ENCODE data around the gene OBP2B. TPM values are rescaled to one million over a fixed set of nuclear protein-coding genes. Genes with fewer than 3 reads are reported as not detected.
"Not testable (repeated sequence)": the region's sequence is repeated elsewhere in the genome, so short reads cannot be mapped to it uniquely, and the experiment has no call there.

OBP2B gene, protein sequence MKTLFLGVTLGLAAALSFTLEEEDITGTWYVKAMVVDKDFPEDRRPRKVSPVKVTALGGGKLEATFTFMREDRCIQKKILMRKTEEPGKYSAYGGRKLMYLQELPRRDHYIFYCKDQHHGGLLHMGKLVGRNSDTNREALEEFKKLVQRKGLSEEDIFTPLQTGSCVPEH
- polyA plus RNA-seq (ENCODE audit: insufficient read length): not detected

DNA sequence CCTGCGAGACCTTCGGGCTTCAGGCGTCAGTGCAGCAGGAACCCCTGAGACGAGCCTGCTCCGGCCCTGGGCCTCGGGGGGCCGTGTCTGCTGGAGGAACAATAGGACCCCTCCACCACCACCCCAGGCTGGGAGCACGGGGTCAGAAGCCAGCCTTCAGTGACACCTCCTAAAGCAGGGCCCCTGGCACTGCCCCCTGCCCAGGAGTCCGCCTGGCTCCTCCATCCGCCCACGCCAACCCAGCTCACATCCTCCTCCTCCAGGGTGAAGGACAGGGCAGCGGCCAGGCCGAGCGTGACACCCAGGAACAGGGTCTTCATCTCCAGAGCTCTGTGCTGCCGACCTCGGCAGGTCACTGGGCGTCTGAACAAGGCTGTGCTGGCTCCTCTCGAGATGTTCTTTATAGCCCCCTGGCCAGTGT is at the start of gene OBP2B:
Gene OBP2B (minus strand): TSS at position 371 of the 421 bp plus-strand sequence. CDS start 51 bp downstream, at position 320.
- DNase-seq: not testable (repeated sequence)

DNA sequence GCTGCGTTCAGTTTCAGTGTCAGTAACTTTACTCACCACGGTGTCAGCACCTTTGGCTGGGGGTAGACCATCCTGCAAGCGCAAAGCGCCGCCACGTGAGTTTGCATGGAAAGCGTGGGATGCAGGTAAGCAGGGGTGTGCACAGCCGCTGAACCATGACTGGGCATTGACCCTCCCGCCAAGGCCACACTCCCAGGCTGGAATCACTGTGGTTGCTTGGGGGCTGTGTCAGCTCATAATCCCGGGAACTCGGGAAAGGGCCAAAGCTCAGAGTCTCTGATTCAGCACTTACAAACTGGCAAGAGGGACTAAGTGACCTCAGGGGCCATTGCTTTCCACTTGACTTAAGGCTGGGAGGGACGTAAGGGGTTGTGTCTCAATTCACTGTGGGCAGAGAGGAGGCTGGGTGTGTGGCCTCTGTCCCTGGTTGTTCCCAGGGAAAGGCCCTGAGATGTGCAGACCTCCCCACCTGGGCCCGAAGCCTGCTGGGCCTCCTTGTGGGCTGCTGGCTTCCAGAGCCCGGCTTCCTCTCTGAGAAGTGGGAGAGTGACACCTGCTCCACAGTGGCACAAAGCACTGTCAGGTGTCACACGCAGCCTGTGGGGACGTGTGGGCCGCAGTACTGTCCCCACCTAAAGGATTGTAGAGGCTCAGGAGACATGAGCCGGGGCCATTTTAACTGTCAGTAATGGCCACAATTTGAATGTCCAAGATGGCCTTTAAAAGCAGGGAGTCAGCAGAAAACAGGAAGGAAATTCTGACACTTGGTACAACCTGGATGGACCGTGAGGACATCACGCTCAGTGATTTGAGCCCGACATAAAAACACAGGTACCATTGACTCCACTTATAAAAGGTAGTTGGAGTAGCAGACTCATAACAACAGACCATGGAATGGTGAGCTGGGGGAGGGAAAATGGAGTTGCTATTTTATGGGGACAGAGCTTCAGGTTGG is 49.3 kb upstream of the OBP2B start:
- DNase-seq: no peak

DNA sequence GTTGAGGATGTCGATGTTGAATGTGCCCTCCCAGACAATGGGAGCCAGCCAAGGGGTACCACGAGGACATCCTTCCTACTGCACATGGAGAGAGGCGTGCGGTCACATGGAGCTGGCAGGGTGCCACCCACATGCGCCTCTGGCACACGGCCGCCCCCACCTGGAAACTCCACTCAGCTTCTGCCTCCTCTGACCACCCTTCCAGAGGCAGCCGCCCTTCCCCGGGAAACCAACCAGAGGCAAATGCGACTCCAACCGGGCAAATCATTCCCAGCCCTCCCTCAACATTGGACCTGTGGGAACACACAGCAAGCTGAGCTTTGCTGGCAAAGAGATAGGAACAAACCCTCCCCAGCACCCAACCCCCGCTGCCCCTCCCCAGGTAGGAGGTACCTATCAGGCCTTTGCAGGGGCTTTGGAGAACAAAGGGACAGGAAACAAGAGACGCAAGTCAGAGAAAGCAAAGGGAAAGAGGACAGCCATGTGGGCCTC is 48.5 kb upstream of the OBP2B start:
- no peak for DNase-seq

DNA sequence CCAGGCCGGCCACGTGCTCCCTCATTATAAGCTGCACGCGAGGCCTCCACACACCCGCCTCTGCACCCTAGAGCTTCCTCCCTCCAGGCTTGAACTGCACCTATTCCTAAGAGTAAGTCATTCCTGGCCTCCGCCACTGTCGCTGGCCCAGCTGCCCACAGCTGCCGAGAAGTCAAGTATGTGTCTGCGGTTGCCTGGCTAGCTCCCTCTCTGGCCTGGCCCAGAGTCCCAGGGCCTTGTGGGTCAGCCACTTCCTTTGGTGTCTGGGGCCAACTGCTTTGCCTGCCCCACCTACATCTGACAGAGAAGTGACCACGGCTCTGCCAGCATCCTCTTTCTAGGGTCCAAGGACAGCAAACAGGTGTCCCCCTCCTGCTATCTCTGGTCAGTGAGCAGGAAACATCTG is 47.6 kb upstream of the OBP2B start:
- DNase-seq: no peak

DNA sequence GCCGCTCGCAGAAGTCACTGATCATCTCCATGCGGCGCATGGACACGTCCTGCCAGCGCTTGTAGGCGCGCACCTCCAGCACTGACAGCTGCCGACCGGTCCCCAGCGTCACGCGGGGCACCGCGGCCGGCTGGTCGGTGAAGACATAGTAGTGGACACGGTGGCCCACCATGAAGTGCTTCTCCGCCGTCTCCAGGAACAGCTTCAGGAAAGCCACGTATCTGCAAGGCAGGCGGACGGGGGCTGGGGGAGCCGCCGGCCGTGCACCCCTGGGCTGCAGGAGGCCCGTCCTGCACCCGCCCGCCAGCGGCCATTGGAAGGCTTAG is 47.0 kb upstream of the OBP2B start:
- no peak for DNase-seq

DNA sequence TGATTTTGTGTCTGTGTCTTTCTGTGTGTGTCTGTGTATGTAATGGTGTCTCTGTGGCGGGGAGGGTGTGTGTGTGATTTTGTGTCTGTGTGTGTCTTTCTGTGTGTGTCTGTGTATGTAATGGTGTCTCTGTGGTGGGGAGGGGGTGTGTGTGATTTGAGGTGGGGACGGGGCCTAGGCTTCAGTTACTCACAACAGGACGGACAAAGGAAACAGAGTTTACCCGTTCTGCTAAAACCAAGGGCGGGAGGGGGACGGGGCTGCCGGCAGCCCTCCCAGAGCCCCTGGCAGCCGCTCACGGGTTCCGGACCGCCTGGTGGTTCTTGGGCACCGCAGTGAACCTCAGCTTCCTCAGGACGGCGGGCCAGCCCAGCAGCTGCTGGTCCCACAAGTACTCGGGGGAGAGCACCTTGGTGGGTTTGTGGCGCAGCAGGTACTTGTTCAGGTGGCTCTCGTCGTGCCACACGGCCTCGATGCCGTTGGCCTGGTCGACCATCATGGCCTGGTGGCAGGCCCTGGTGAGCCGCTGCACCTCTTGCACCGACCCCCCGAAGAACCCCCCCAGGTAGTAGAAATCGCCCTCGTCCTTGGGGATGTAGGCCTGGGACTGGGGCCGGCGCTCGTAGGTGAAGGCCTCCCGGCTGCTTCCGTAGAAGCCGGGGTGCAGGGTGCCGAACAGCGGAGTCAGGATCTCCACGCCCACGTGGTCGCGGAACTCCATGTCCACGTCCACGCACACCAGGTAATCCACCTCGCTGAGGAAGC is 46.5 kb upstream of the OBP2B start:
- no peak for DNase-seq

DNA sequence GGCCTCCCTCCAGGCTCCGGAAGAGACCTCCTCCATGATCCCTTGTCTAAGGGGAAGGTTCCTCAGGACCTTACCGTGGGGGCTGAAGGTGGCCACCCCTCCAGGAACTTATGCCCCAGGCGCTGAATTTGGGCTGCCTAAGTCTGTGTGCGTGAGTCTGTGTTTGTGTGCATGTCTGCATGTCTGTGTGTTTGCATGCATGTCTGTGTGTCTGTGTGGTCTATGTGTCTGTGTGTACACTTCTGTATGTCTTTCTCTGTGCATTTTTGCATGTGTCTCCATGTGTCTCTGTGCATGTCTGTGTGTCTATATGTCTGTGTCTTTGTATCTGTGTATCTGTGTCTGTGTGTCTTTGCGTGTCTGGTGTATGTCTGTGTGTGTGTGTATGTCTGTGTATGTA is 45.4 kb upstream of the OBP2B start:
- DNase-seq: no peak

DNA sequence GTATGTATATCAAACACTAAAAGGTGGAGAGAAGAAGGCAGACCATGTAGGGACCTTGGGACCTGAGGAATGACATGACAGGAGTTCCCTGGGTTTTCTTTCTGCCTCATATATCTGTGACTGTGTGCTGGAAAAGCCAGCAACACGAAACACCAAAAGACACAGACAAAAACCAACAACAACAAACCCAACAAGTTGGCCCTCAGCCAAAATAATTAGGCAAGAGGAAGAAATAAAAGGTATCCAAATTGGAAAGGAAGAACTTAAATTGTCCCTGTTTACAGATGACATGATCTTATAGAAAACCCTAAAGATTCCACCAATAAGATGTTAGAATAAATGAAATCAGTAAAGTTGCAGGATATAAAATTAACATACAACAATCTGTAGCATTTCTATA is 44.2 kb upstream of the OBP2B start:
- DNase-seq: no peak

DNA sequence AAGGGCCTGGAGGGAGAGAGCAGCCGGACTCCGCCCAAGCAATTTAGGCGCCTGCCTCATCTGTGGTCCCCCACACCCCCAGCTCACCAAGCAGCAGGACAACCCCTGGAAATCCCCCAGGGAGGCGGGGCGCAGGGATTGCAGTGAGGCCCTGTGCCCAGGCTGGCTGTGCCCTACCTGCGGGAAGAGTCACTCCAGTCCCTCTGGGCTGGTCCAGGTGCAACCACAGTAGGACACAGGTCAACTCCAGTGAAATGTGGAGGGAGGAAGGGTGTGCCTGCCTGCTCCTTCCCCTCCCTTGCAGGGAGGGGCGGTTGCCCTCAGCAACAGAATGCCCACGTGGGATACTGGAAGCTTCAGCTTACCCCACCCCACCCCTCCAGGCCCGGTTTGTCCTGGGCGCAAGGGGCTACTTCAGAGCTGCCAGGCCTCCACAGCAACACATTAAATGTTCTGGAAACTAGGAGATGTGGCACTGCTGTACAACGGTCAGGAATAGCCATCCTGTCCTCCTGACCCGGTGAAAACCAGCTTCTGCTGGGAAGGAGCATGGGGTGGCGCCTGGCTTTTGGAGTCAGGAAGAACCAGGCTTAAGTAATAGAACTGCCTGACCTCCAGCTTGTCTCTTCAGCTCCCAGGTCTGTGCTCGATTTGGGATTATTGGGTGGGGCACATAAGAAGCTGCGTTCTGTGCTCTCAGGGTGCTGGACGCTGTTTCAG is 43.4 kb upstream of the OBP2B start:
- DNase-seq: no peak

DNA sequence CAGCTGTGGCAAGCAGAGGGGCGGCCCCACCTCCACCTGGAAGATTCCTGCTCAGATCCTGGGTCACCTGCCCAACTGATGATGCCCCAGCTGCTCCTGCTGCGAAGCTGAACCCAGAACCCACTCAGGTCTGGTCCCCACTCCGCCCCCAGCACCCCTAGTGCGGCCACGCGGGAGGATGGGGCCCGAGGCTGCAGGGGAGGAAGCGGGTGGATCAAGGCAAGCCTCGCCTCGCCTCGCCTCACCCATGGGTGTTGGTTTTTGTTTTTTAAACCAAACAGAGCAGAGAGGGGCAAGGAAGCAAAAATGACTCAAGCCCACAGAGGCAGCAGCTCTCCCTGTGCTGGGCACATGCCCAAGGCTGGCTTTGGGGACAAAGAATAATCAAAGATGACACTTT is 42.7 kb upstream of the OBP2B start:
- no peak for DNase-seq

DNA sequence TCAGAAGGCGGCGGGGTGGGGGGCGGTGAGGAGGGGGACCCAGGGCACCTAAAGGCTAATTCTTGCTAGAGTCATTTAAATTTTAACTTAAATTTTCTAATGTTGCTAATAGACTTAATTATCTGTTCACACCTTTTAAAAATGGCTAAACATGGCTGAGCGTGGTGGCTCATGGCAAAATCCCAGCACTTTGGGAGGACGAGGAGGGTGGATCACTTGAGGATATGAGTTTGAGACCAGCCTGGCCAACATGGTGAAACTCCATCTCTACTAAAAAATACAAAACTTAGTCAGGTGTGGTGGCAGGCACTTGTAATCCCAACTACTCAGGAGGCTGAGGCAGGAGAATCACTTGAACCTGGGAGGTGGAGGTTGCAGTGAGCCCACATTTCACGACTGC is 42.2 kb upstream of the OBP2B start:
- not testable (repeated sequence) for DNase-seq

DNA sequence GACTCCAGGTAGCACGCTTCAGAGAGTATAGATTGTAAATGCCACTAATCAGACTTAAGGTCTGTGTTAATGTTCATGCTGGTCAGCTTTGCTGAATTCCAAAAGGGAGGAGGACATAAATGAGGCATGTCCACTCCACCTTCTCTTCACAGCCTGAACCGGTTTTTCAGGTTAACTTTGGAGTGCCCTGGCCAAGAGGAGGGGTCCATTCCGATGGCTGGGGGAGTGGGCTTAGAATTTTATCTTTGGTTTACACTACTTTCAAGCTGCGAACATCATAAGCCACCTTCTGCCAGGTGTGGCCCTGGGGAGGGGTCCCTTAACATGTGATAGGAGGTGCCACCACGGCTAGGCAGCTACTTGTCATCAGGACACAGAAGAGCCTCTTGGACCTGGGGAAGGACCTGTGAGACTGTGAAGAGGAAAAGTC is 41.7 kb upstream of the OBP2B start:
- no peak for DNase-seq

DNA sequence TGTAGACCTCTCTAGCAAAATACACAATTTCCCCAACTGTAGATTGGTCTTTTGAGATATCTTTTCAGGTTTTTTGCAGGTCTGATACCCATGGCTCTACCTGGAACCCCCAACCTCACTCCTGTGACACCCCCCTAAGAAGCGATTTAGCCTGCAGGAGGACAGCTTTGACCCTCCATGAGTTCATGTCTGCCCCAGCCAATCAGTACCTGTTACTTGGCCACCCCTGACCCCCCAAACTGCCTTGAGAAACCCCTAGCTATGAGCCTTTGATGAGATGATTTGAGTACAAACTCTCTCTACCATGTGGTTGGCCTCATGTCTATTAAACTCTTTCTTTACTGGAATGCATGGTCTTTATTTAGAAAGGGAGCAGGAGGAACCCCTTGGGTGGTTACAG is 40.3 kb upstream of the OBP2B start:
- no peak for DNase-seq

DNA sequence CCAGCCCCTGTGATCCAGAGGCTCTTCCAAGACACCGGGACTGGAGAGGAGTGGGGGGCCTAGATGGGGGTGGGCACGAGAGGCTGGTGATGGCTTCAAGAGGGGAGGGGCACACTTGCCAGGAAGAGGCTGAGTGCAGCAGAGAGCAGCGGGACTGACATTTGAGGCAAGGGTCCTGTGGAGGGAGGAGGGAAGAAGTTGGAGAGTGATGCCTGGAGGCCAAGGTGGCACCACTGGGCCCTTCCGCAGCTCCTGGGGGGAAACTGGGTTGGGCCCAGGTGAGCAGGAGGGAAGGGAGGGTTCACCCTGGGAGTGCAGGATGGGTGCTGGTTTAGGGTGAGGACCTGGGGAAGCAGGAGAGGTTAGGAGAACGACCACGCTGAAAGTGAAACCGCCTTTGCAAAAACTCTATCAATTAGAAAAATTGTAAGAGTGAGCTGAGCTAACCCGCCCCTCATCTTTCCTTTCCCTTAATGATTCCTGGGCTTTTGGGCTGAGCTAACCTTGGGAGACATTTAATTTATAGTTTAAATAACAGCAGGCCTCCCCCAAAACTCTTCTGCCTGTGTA is 39.8 kb upstream of the OBP2B start:
- no peak for DNase-seq

DNA sequence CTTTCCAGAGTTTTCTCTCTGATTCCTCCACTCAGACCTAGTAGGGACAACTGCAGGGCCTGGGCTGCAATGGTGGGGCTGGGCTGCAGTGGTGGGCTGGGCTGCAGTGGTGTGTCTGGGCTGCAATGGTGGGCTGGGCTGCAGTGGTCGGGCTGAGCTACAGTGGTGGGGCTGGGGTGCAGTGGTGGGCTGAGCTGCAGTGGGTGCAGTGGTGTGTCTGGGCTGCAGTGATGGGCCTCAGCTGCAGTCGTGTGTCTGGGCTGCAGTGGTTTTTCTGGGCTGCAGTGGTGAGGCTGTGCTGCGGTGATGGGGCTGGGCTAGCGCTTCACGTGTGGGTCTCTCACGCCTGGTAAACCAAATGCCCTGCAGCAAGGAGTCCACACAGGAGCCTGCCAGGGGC is 38.6 kb upstream of the OBP2B start:
- no peak for DNase-seq

DNA sequence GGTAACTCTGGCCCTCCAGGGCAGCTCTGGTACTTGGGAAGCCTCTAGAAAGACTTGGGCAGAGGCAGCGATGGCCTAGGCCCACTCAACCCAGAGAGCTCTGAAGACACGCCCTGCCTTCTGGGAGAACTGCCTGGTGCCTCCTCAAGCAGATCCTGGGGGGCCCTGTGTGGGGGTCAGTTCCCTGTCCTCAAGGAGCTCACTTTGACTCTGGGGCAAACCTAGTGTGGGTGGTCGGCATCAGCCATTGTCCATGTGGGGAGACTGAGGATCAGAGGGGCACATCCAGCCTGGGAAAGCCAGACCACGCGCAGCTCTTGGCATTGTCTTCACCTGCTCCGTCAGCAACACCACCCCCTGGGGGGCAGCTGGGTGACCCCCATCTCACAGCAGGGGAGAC is 37.9 kb upstream of the OBP2B start:
- DNase-seq: no peak

DNA sequence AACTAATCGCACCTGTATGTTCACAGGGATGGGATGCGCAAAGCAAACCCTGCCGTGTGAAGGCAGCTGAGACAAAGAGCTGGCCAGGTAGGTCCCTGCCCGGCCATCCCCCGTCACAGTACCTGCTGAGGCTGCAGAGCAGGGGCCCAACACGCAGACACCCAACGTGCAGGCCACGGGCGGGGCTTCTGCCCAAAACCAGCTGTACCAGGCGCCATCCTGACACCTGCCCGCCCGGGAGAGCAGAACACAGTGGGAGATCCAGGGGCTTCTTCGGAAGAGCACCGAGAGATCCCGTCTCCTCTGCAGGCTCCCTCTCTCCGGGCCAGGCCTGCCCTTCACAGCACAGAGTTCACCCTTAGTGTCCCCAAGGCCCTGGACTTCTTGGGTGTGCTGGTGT is 37.5 kb upstream of the OBP2B start:
- no peak for DNase-seq

DNA sequence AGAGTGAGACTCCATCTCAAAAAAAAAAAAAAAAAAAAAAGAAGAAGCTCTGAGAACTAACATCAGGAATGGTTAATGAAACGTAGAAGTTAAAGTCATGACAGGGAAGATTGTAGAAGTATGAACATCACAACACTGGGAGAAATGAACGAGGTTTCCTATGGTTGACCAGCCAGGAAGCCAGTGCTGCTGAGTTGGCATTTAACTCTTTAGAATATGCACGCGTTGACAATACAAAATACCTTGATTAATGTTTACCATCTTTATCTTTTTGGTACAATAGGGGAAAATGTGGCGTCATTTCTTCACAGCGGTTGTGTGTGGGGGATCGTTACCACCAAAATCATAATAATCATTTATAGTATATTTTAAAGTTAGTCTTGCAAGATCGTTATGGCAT is 33.9 kb upstream of the OBP2B start:
- DNase-seq: no peak

DNA sequence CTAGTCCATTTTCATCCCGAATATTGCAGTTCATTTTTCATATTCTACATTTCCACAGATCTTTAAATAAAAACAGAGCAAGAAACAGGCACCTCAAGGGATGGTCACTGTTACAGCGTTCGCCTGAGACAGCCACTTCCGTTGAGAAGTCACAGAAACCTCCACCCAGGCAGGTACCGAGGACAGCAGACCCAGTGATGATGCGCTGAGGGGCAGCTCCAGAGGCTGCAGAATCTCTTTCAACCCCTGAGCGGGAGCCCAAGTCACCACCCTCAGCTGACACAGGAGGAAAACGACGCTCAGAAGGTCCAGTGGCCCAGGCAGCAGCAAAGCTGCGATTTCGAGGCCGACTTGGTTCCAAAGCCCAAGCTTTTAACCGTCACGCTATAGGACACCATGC is 33.2 kb upstream of the OBP2B start:
- no peak for DNase-seq

DNA sequence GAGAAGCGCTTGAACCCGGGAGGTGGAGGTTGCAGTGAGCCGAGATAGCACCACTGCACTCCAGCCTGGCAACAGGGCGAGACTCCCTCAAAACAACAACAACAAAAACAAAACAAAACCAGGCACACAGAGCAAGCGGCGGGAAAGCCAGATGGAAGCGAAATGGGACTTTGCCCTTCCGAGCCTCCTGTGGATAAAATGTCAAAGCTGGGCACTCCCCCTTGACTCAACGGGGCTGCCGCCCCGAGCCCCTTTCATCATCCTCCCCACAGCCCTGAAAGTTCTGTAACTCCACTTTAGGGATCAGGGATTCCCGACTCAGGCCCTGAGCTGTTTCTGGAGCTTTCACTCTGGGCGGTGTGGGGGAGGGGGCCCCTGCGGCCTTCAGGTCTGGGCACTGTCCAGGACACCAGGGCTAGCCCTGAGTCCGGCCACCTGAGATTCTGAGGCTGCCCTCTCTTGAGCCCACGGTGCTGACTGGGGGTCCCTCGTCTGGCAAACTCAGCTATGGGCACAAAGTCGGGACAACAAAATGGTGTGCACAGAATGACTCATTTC is 30.6 kb upstream of the OBP2B start:
- no peak for DNase-seq

DNA sequence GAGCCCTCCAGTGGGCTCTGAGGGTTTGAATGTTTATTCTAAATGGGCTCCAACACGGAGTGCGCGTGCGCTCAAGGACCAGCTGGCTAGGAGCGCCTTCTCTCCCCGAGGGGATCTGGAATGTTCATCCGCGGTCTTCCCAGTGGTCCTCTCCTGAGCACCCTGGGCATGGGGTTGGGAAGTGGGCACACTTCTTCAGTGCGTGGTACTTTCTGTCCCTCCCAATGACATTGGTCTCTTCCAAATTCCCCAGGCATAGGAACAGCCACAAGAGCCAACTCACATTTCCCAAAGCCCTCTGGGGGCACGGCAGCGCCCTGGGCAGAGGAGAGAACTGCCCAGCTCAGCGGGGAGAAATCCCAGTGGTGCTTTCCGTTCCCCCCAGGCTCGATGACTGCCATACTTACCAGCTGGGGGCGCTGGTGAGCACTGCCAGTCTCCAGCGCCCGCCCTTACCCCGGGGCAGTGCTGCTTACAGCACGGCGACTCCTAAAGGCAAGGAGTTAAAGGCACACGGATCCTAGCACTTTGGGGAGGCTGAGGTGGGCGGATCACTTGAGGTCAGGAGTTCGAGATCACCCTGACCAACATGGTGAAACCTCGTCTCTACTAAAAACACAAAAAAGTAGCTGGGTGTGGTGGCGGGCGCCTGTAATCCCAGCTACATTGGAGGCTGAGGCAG is 29.9 kb upstream of the OBP2B start:
- DNase-seq: peak; percentile 52
